Endothelial cell of hepatic sinusoid (primary cell): ENCODE data around the gene OR13C4.
"Not testable (repeated sequence)": the region's sequence is repeated elsewhere in the genome, so short reads cannot be mapped to it uniquely, and the experiment has no call there.

Experiments
- in situ Hi-C: cut with HindIII; loops from 2 replicates; pipeline ENCODE4 v1.10.0; 2017; ENCODE audit warnings: low sequenced_read_pairs

OR13C4 gene

DNA sequence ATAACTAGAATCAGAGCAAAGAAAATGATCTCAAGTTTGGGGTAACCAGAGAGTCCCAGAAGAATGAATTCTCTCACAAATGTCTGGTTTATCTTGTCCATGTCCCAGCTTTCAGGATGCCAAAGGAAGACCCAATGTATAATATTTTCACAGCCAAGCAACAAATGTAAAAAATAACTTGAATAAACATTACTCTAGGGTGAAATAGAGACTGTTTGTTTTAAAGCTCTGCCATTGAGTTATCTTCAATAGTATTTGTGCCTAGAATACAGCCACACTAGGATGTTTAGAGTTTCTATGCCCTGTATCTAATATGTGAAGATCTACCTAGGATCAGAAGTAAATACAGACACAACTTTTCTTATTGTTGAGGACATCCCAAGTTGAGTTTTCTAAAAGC is at the start of gene OR13C4:
OR13C4 (minus strand) TSS at position 101 of the 400 bp plus-strand sequence; CDS start at position 101, 0 bp downstream.
- in situ Hi-C loops, result no loop called here

GRCh38 chr9:104575456-104575855 is 48.4 kb upstream of the OR13C4 start:
- in situ Hi-C loops, result no loop called here

GRCh38 chr9:104572612-104573011 is 45.6 kb upstream of the OR13C4 start:
- in situ Hi-C loops, result no loop called here

- in situ Hi-C loops, result no loop called here
Observed at GRCh38 chr9:104568868-104569267, 41.9 kb upstream of the OR13C4 start, which contains the start of gene OR13C8. Gene OR13C8, plus strand, starts transcription at chr9:104569168. Its CDS starts 0 bp downstream, at chr9:104569168.

DNA sequence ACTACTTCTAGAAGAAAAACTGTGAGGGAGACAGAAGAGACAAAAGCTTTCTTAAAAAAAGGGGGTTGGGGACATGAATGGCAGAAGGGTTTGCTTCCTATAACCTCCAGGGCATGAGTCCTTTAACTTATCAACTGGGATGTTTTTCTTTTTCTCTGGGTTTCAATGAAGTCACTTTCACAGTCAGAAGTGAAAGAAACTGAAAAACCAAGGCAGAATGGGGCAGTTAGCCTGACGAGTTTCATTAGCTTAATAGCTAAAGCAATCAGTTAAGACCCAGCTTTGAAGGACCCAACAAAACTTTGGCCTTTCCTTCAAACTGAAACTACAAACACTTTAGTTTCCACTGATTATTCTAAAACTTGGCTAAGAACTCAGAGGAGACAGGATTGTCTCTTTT is 37.3 kb upstream of the OR13C4 start:
- in situ Hi-C loops, result no loop called here

- in situ Hi-C loops, result no loop called here
Observed at GRCh38 chr9:104556830-104557634, 30.0 kb upstream of the OR13C4 start.

DNA sequence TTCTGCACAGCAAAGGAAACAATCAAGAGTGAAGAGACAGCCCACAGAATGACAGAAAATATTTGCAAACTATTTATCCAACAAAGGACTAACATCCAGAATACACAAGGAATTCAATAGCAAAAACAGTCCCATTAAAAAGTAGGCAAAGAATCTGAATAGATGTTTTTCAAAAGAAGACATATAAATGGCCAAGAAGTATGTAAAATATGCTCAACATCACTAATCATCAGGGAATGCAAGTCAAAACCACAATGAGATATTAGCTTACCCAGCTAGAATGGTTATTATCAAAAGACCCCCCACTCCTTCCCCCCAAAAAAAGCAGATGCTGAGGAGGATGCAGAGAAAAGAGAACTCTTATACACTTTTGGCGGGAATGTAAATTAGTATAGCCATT is 28.5 kb upstream of the OR13C4 start:
- in situ Hi-C loops, result no loop called here

- in situ Hi-C loops, result no loop called here
Observed at GRCh38 chr9:104553261-104553660, 26.3 kb upstream of the OR13C4 start.

DNA sequence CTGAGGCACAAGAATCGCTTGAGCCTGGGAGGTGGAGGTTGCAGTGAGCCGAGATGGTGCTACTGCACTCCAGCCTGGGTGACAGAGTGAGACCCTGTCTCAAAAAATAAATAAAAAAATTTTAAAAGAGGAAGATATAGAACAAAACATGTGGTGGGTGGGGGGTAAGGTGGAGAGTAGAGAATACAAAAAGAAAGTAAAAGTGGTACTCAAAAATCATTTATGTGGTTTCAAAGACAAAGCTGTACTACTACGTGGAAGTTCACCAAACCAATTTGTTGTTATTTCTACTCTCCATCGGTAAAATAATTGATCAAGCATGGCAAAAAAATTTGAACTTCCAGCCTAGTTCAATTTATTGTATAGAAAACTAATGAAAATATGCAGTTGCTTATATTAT is 17.6 kb upstream of the OR13C4 start:
- in situ Hi-C loops, result no loop called here

DNA sequence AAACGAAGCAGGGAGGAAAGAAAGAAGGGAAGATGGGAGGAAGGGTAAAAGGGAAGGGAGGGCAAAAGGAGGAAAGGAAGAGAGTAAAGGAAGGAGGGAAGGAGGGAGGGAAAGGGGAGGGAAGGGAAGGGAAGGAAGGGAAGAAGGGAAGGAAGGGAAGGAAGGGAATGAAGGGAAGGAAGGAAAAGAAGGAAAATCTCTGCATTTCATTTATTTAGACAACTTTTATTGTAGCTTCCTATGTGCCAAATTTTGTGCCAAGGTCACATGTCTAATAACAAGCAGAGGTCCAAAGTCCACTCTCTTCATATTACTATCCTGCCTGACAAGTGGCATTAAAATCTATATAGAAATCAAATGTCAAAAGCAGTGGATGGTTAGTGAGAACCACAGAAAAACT is 12.3 kb upstream of the OR13C4 start:
- in situ Hi-C loops, result no loop called here

DNA sequence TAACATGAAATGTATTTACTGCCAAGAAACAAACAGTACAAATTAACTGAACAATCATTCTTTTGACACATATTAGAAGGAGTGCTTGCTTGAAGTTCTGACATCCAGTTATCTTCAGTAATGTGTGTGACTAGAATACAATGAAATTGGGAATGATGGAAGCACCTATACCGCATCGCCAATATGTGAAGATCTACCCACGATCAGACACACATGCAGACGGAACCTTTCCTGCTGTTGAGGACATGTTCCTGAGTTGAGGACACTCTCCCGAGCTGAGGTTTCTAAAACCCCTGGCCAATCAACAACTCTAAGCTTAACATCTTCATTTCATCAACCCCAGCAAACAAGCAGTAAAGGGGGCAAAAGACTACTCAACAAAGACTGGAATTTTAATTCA is 9.7 kb upstream of the OR13C4 start, which contains the start of gene OR13C3:
OR13C3 (minus strand) TSS at position 101 of the 400 bp plus-strand sequence. CDS start 133 bp downstream, outside the sequence.
- in situ Hi-C loops, result no loop called here

- in situ Hi-C loops, result not testable (repeated sequence)
Observed at GRCh38 chr9:104520241-104520640, 6.8 kb downstream of the OR13C4 start.

GRCh38 chr9:104514901-104515300 is 12.1 kb downstream of the OR13C4 start:
- in situ Hi-C loops, result no loop called here

- in situ Hi-C loops, result no loop called here
Observed at GRCh38 chr9:104506565-104506964, 20.4 kb downstream of the OR13C4 start.

GRCh38 chr9:104503963-104504362 is 23.0 kb downstream of the OR13C4 start, which contains the start of gene OR13F1:
Gene OR13F1, plus strand, starts transcription at chr9:104504263. Its CDS starts 0 bp downstream, at chr9:104504263.
- in situ Hi-C loops, result no loop called here

- in situ Hi-C loops, result no loop called here
Observed at GRCh38 chr9:104503440-104503839, 23.6 kb downstream of the OR13C4 start.

- in situ Hi-C loops, result no loop called here
Observed at GRCh38 chr9:104494808-104495207, 32.2 kb downstream of the OR13C4 start.

DNA sequence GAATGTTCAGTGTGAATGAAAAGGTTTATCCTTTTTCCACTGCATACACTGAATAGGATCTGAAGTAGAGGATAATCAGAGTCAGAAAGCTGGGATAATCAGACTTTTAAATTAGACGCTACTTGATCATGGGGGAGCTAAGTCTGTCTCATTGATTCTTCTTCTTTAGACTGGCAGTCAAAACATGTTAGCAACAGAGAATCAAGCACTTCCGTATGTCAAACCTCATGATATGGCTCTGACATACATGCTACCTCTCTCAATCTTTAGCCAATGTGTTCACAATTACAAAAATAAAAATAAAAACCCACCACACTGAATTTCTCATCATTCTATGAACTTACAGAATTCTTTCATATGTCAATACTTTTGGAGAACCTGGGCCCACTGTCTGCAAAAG is 42.0 kb downstream of the OR13C4 start:
- in situ Hi-C loops, result no loop called here

- in situ Hi-C loops, result no loop called here
Observed at GRCh38 chr9:104482921-104483570, 44.0 kb downstream of the OR13C4 start.
